A673 (cell line): ENCODE results near the gene CYP46A1. TPM values are rescaled to one million over a fixed set of nuclear protein-coding genes. Genes with fewer than 3 reads are reported as not detected.

Experiments used
- BruUV-seq: library from RNA; stranded (reverse); fragments of 400-500 nt; replicated peaks from 2 replicates; lab custom pipeline; 2021; lab: Mats Ljungman, UMichigan
- CTCF ChIA-PET: fragments of 300-600 bp; sonication (Branson Sonifier 250); formaldehyde crosslinking; loops from one replicate; lab custom pipeline; 2022; ENCODE audit warnings: antibody characterized with exemption; lab: Charles Lee
- POLR2A ChIA-PET: fragments of 300-600 bp; sonication (Branson Sonifier 250); formaldehyde crosslinking; loops from one replicate; lab custom pipeline; 2022; ENCODE audit warnings: antibody characterized with exemption; ENCODE audit not compliant: low non-redundant PET; lab: Charles Lee
- DNase-seq: peaks from one replicate; pipeline ENCODE4 v3.0.0-alpha.2; 2015; ENCODE audit warnings: low spot score
- H3K27ac ChIP-seq: fragments of 200-600 bp; sonication (generic); 2 replicates; pipeline ENCODE4 v1.5.1; 2016; ENCODE audit warnings: mixed run types, low read depth, mild to moderate bottlenecking, mixed read lengths, antibody characterized with exemption, low read length; ENCODE audit not compliant: poor library complexity, severe bottlenecking
- H3K27me3 ChIP-seq: fragments of 200-600 bp; sonication (generic); replicated peaks from 2 replicates; pipeline ENCODE4 v1.6.1; 2017; ENCODE audit warnings: mixed run types, low read depth, mild to moderate bottlenecking, mixed read lengths, antibody characterized with exemption, low read length; ENCODE audit not compliant: insufficient read depth, poor library complexity
- H3K36me3 ChIP-seq: fragments of 200-600 bp; sonication (generic); 2 replicates; pipeline ENCODE4 v1.6.1; 2016; ENCODE audit warnings: mixed run types, mild to moderate bottlenecking, mixed read lengths, antibody characterized with exemption, low read length; ENCODE audit not compliant: insufficient read depth, poor library complexity, severe bottlenecking
- H3K4me1 ChIP-seq: fragments of 200-600 bp; sonication (generic); 2 replicates; pipeline ENCODE4 v1.6.1; 2017; ENCODE audit warnings: mixed run types, mild to moderate bottlenecking, mixed read lengths, antibody characterized with exemption, low read length; ENCODE audit not compliant: insufficient read depth, poor library complexity, severe bottlenecking
- H3K4me3 ChIP-seq: fragments of 200-600 bp; sonication (generic); 2 replicates; pipeline ENCODE4 v1.5.1; 2016; ENCODE audit warnings: low read depth, mixed run types, mild to moderate bottlenecking, mixed read lengths, low read length; ENCODE audit not compliant: poor library complexity, severe bottlenecking
- H3K9me3 ChIP-seq: fragments of 200-600 bp; sonication (generic); 2 replicates; pipeline ENCODE4 v1.6.1; 2016; ENCODE audit warnings: mixed run types, low read depth, mild to moderate bottlenecking, mixed read lengths, antibody characterized with exemption, low read length; ENCODE audit not compliant: poor library complexity, severe bottlenecking
- CTCF ChIP-seq: fragments of 300-800, 200-600 bp; sonication (generic); conservative IDR thresholded peaks from 2 replicates; pipeline ENCODE4 v1.5.1; 2017; ENCODE audit warnings: low read depth, mild to moderate bottlenecking, antibody characterized with exemption, low read length, moderate library complexity, mixed read lengths
- EZH2 ChIP-seq: fragments of 200-600 bp; sonication (generic); IDR thresholded peaks from 2 replicates; pipeline ENCODE4 v1.6.1; 2017; ENCODE audit warnings: borderline replicate concordance, low read depth, mild to moderate bottlenecking, mixed read lengths, antibody characterized with exemption, low read length; ENCODE audit not compliant: poor library complexity, severe bottlenecking
- intact Hi-C: fragments of 100-400 bp; cut with micrococcal nuclease; formaldehyde crosslinking; loops from one replicate; pipeline ENCODE4 v1.10.0; 2022; ENCODE audit not compliant: unreplicated experiment
- total RNA-seq: library from RNA; stranded (reverse); gene quantifications from 2 replicates; pipeline ENCODE4 v1.2.3, GENCODE V29; 2021

CYP46A1 gene
- total RNA-seq, 1 experiment from 2014 or later: not detected

- ChIA-PET POLR2A (no interaction called here), CTCF (no interaction called here)
- no peak overlapping the region for H3K4me3 ChIP-seq
- no peaks in the 10 kb centered on the region for H3K27me3 ChIP-seq
- intact Hi-C loops: no loop called here
- no peaks in the 10 kb centered on the region for H3K9me3 ChIP-seq
- no peak for TF ChIP-seq CTCF
- no peak for TF ChIP-seq EZH2
- no peaks in the 10 kb centered on the region for H3K36me3 ChIP-seq
- no peaks in the 10 kb centered on the region for H3K4me1 ChIP-seq
- no peak for DNase-seq
- no TSS peak for BruUV-seq
- H3K27ac ChIP-seq: no peak overlapping the region
Observed at GRCh38 chr14:99726538-99727095, 42.5 kb downstream of the CYP46A1 start.

- DNase-seq: no peak
- intact Hi-C loops: no loop called here
Observed at GRCh38 chr14:99727096-99727870, 43.2 kb downstream of the CYP46A1 start.

More at GRCh38 chr14:99727096-99727870, 43.2 kb downstream of the CYP46A1 start:
- Histone ChIP-seq H3K27ac (no peak overlapping the region), H3K4me1 (no peaks in the 10 kb centered on the region), H3K36me3 (no peaks in the 10 kb centered on the region), H3K4me3 (no peak overlapping the region), H3K9me3 (no peaks in the 10 kb centered on the region), H3K27me3 (no peaks in the 10 kb centered on the region)
- ChIA-PET POLR2A (no interaction called here), CTCF (interaction anchor here (0.7 to 1.0 kb wide), 2 partner anchors 158 to 235 kb away, joined by 3 to 4 read pairs; no protein-coding TSS in a partner anchor)
- no peak for TF ChIP-seq EZH2
- no peak for TF ChIP-seq CTCF
- BruUV-seq: no TSS peak
